Inflammatory macrophage (primary cell): Measurements from ENCODE around the gene TRIM61.
A peak's percentile ranks its signal among the peaks of the same experiment; 100 is the strongest.
"Not testable (repeated sequence)": the region's sequence is repeated elsewhere in the genome, so short reads cannot be mapped to it uniquely, and the experiment has no call there.

Source experiments
- DNase-seq, 2 donors: peaks; one replicate each; pipeline ENCODE4 v3.0.0-alpha.2; 2020 to 2022

Gene TRIM61

DNA sequence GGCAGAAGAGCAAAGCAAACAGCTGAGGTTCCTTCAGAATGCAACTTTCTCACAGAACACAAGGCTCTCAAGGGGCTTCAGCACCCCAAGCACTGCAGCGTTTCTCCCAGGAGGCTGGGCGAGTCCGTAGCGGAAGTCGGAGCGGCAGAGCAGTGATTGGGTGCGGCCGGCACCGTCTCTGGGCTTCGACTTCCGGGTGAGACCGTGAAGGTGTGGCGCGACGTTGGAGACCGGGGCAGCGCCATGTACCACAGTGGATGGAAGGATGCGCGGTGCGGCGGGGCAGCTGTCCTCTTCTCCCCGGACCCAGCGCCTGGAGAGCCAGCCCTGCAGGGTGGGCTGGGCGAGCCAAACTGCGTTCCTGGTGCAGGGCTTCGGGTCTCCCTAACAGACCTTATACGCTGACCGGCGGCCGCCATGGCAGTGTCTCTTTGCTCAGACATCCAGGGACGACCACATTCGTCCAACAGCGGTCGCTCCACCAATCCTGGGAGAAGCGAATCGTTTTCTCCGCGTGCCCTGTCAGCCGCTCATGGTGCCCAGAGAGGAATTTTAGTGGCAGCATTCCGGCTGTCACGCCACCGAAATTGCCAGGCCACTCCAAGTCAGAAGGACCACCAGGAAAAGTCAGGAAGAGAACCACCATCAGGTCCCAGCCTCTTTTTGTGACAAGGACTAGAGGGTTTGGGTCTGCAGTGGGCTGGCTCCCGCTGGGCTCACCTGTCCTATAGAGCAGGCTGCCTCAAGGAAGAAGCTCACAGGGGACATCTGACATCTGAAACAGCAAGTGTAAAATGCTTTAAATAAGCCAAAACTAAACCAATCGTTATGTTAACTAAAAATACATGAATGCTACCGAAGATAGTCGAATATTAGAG, 20.5 kb downstream of the TRIM61 start:
- DNase-seq: peak; percentile 63 to 78

DNA sequence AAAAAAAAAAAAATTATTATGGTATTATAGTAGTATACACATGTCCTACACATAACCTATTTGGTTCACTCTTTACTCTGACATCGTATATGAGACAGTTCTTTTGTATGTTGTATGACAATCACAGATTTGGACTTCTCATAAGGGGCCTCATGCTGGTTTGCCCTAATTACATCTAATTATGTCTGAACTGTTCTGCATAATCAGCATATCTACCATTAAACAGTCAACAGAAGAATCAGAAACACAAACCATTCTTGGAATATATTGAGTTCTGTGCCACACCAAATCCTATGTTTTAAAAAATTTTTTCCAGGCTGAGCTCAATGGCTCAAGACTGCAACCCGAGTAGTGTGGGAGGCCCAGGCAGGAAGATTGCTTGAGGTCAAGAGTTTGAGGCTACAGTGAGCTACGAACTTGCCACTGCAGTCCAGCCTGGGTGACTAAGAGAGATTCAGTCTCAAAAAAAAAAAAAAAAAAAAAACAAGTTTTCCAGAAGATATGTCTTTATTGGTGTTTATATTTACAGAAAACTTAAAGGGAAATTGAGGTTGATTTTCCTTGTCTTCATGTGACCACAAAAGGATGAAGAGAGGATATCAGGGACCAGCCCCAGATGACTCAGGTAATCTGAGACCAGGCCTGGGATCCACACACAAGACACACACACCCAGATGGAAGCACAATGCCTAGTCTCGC, 22.2 kb downstream of the TRIM61 start:
- no peak for DNase-seq

DNA sequence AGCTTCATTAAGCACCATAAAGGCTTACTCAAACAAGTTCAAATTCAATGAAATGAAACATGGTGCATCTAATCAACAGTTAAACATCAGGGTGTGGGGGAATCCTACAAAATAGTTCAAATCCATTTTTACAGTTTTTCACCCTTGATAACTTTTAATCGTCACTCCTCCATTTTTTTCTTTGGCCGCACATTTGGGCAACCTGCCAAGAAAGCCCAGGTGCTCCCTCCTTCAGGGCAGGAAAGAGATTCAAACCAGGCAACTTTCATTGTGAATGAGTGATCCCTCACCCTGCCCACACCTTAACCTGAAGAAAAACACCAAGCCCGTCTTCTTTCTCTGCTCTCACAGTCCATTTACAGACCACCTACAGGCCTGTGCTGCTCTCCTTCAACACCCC, 24.9 kb downstream of the TRIM61 start:
- DNase-seq: no peak

GRCh38 chr4:164949448-164950143, 27.9 kb downstream of the TRIM61 start:
- no peak for DNase-seq

GRCh38 chr4:164948975-164949374, 28.5 kb downstream of the TRIM61 start:
- DNase-seq: no peak

DNA sequence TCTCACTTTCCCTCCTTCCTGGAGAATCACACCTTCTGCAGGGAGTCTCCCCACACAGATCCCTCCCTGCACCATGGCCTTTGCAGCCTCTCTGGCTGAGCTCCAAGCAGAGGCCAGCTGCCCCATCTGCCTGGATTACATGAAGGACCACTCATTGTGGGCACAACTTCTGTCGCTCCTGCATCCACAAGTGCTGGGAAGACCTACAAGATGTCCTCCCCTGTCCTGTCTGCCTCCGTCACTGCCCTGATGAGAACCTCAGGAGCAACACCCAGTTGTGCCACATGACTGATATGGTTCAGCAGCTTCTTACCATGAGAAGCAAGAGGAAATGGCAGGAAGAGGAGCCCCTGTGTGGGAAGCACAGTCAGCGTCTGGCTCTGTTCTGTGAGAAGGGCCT, 29.5 kb downstream of the TRIM61 start:
- DNase-seq: not testable (repeated sequence)

DNA sequence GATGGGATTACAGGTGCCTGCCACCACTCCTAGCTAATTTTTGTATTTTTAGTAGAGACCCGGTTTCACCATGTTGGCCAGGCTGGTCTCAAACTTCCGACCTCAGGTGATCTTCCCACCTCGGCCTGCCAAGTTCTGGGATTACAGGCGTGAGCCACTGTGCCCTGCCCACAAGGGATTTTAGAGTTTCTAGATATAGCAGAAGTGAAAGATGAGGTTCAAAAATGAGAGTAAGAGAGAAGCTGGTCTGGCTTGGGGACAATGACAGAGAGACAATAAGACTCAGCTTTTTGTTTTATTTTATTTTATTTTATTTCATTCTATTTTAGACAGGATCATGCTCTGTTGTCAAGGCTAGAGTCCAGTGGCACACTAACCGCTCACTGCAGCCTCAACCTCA, 30.6 kb downstream of the TRIM61 start:
- no peak for DNase-seq

DNA sequence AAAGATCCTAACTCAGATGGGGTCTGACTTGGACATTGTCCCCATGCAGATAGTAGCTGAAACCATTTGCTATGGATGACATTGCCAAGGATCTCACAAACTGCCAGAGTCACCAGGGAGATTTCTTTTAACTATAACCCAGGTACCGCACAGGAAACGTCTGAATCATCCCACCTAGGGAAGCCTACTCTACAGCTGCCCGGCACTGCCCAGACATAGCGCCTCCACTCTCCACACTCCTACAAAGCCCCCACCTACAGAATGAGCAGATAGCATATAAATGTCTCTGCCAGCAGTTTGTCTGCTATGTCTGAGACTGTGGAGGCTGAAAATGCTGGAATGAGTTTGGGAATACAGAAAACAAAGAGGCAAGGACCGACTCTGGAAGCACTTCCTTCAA, 32.3 kb downstream of the TRIM61 start:
- DNase-seq: no peak

- no peak for DNase-seq
These were observed 34.3 kb downstream of the TRIM61 start for GRCh38 chr4:164943192-164943591.

GRCh38 chr4:164937576-164938270, 39.7 kb downstream of the TRIM61 start:
- DNase-seq: no peak

GRCh38 chr4:164935865-164936606, 41.4 kb downstream of the TRIM61 start:
- not testable (repeated sequence) for DNase-seq

DNA sequence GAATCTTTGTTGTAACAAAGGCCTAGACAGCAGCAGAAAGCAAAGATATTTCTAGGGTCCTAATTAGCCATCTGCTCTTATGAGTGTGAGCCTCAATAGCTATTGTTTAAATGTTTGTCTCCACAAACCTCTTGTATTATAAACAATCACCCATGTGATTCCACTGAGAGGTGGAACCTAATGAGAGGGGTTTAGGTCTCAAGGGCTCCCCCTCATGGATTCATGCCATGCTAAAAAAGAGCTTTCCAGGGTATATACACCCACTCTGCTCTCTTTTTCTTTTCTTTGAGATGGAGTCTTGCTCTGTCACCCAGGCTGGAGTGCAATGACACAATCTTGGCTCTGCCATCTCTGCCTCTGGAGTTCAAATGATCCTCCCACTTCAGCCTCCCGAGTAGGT, 42.1 kb downstream of the TRIM61 start:
- no peak for DNase-seq

DNA sequence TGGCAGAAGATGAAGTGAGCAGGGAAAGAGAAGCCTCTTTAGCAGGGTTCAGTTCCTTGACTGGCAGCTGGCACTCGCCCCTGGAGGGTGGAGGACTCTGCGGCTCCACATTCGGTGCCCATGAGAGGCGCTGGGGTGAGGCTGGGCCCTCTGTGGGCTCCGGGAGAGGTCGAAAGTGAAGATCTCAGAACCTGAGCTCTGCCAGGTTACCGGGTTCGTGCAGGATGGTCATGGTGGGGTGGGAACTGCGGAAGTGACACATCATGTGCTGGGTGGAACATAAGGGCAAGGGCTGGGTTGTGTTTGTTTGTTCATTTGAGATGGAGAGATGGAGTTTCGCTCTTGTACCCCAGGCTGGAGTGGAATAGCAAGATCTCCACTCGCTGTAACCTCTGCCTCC, 44.2 kb downstream of the TRIM61 start:
- no peak for DNase-seq

GRCh38 chr4:164931551-164932324, 45.7 kb downstream of the TRIM61 start:
- no peak for DNase-seq

DNA sequence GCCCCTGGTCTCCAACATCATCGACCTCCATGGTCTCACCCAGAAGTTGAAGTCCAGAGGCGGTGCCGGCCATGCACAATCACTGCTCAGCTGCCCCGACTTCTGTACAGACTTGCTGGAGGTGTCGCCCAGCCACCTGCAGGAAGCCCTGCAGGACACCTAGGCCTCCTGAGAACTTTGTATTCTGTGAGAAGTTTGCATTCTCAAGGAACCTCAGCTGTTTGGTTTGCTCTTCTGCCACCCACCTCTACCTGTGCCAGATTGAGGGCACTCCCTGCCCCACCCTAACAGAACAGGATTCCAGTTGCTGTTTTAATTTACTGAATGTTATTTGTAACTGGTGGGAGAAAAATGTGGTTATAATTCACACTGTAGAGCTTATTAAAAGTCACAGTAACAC, 46.8 kb downstream of the TRIM61 start:
- no peak for DNase-seq

DNA sequence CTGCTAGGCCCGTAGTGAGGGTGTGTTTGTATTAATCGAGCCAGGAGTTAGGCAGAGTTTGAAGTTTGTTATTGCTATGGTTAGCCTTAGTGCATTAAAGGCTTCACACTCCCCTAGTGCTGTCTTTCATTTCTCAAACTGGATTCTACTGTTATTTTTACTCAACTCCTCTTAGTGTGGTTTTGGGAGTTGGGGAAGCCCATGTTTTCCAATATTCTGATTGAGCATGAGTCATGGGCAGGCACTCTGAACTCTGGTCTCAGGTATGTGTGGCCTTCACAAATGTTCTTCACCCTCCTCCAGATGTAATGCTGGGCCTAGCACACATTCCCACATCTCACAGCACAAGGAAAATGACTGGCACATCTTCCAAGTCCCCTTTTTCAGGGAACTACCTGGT, 50.4 kb downstream of the TRIM61 start:
- not testable (repeated sequence) for DNase-seq

- DNase-seq: no peak
These were observed 51.2 kb downstream of the TRIM61 start for GRCh38 chr4:164926301-164926700.

DNA sequence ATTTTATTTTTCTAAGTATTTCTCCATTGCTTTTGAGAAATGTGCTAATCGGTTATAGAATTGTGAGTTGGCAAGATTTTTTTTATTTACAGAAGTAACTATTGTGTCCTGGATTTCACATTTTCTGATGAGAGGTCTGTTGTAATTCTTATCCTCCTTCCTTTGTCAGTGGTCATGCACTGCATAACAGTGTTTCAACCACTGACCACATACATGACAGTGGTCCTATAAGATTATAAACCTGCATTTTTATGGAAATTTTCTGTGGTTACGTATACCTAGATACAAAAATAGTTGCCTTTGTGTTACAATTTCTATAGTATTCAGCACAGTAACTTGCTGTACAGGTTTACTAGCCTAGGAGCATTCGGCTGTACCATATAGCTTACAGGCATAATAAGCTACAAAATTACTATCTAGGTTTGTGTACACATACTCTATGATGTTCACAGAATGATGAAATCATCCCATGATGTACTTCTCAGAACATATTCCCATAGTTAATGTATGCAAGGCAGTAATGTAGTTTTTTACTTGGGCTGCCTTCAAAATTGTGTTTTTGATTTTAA, 52.7 kb downstream of the TRIM61 start:
- DNase-seq: no peak

DNA sequence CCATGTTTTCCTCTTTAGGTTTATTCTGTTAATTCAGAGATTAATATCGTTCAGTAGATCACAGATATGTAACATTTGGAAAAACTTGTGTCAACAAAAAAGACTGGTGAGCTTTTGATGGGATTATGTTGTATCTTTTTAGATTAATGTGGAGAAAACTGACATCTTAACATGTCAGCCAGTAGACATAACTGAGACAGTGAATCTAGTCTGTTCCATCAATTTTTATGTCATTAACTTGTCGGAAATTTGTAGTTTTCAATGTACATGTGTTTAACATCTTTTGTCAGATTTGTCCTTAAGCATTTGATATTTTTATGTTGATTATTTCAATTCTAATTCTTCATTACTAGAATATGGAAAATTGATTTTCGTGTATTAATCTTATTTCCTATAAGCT, 58.5 kb downstream of the TRIM61 start:
- no peak for DNase-seq
